ENCODE results near the gene GALK2. TPM values are rescaled to one million over a fixed set of nuclear protein-coding genes. Genes with fewer than 3 reads are reported as not detected.
"Not testable (repeated sequence)": the region's sequence is repeated elsewhere in the genome, so short reads cannot be mapped to it uniquely, and the experiment has no call there.

The GALK2 gene
- total RNA-seq, 2 experiments from 2014 or later, result 23.1 to 24.6 TPM

- no peaks in the 10 kb centered on the region for H3K9me3 Mint-ChIP-seq (ENCODE audit: insufficient read depth)
- peak overlapping the region; percentile 90 for H3K4me3 Mint-ChIP-seq
- ATAC-seq, result no peak
- no peaks in the 10 kb centered on the region for H3K27me3 Mint-ChIP-seq (ENCODE audit: low read depth)
- H3K36me3 Mint-ChIP-seq (ENCODE audit: low read depth), result peaks cover 19% of the 10 kb centered on the region
- H3K4me1 Mint-ChIP-seq (ENCODE audit: low read depth), result peaks cover 32% of the 10 kb centered on the region
- CTCF ChIA-PET, result no interaction called here
- no peak overlapping the region for H3K27ac Mint-ChIP-seq
- POLR2A ChIA-PET, result no interaction called here
- DNase-seq, result no peak
These were observed 1.7 kb downstream of the GALK2 start for GRCh38 chr15:49171790-49172189.

- Mint-ChIP-seq H3K4me3 (no peak overlapping the region), H3K36me3 (ENCODE audit: low read depth) (peaks cover 21% of the 10 kb centered on the region), H3K4me1 (ENCODE audit: low read depth) (peaks cover 25% of the 10 kb centered on the region), H3K27ac (peak overlapping the region; percentile 15), H3K9me3 (ENCODE audit: insufficient read depth) (no peaks in the 10 kb centered on the region), H3K27me3 (ENCODE audit: low read depth) (no peaks in the 10 kb centered on the region)
- POLR2A ChIA-PET, result interaction anchor here (0.5 to 0.8 kb wide), 2 partner anchors 365 to 936 kb away, joined by 3 to 4 read pairs; no protein-coding TSS in a partner anchor
- no peak for ATAC-seq
- no peak for DNase-seq
- CTCF ChIA-PET, result interaction anchor here (1.0 kb wide), 1 partner anchor 247 kb away, joined by 4 read pairs; no protein-coding TSS in a partner anchor
These were observed 4.9 kb downstream of the GALK2 start for GRCh38 chr15:49174902-49175301.

GRCh38 chr15:49175582-49176397, 5.7 kb downstream of the GALK2 start:
- H3K4me3 Mint-ChIP-seq; ATAC-seq; CTCF ChIA-PET; H3K27me3 Mint-ChIP-seq (ENCODE audit: low read depth); H3K27ac Mint-ChIP-seq; DNase-seq; H3K9me3 Mint-ChIP-seq (ENCODE audit: insufficient read depth): not testable (repeated sequence)
- POLR2A ChIA-PET, result interaction anchor here (0.5 to 0.8 kb wide), 2 partner anchors 366 to 935 kb away, joined by 3 to 4 read pairs; no protein-coding TSS in a partner anchor
- H3K36me3 Mint-ChIP-seq (ENCODE audit: low read depth), result peaks cover 18% of the 10 kb centered on the region
- peaks cover 23% of the 10 kb centered on the region for H3K4me1 Mint-ChIP-seq (ENCODE audit: low read depth)

- Mint-ChIP-seq H3K9me3 (ENCODE audit: insufficient read depth) (no peaks in the 10 kb centered on the region), H3K36me3 (ENCODE audit: low read depth) (peaks cover 17% of the 10 kb centered on the region), H3K4me3 (no peak overlapping the region), H3K27ac (no peak overlapping the region), H3K27me3 (ENCODE audit: low read depth) (no peaks in the 10 kb centered on the region), H3K4me1 (ENCODE audit: low read depth) (peaks cover 4% of the 10 kb centered on the region)
- ATAC-seq (no peak), DNase-seq (no peak)
- CTCF ChIA-PET, result no interaction called here
- POLR2A ChIA-PET, result no interaction called here
These were observed 8.4 kb downstream of the GALK2 start for GRCh38 chr15:49178497-49178896.

GRCh38 chr15:49179433-49180190, 9.6 kb downstream of the GALK2 start:
- Mint-ChIP-seq H3K4me3 (no peak overlapping the region), H3K27ac (no peak overlapping the region), H3K4me1 (ENCODE audit: low read depth) (peaks cover 9% of the 10 kb centered on the region), H3K27me3 (ENCODE audit: low read depth) (no peaks in the 10 kb centered on the region), H3K36me3 (ENCODE audit: low read depth) (peaks cover 19% of the 10 kb centered on the region), H3K9me3 (ENCODE audit: insufficient read depth) (no peaks in the 10 kb centered on the region)
- DNase-seq, result no peak
- ChIA-PET POLR2A (no interaction called here), CTCF (interaction anchor here (1.0 kb wide), 1 partner anchor 243 kb away, joined by 3 read pairs; the partner anchor contains the start of gene FGF7)
- no peak for ATAC-seq

GRCh38 chr15:49182128-49182527, 12.1 kb downstream of the GALK2 start:
- peaks cover 12% of the 10 kb centered on the region for H3K4me1 Mint-ChIP-seq (ENCODE audit: low read depth)
- ChIA-PET CTCF (no interaction called here), POLR2A (no interaction called here)
- no peak for DNase-seq
- no peak for ATAC-seq
- no peaks in the 10 kb centered on the region for H3K27me3 Mint-ChIP-seq (ENCODE audit: low read depth)
- peaks cover 25% of the 10 kb centered on the region for H3K36me3 Mint-ChIP-seq (ENCODE audit: low read depth)
- H3K9me3 Mint-ChIP-seq (ENCODE audit: insufficient read depth), result no peaks in the 10 kb centered on the region
- H3K4me3 Mint-ChIP-seq, result no peak overlapping the region
- H3K27ac Mint-ChIP-seq, result no peak overlapping the region

GRCh38 chr15:49183741-49184140, 13.7 kb downstream of the GALK2 start:
- POLR2A ChIA-PET; ATAC-seq; H3K27me3 Mint-ChIP-seq (ENCODE audit: low read depth): not testable (repeated sequence)

GRCh38 chr15:49185473-49185872, 15.4 kb downstream of the GALK2 start:
- ChIA-PET CTCF (no interaction called here), POLR2A (no interaction called here)
- Mint-ChIP-seq H3K36me3 (ENCODE audit: low read depth) (peaks cover 24% of the 10 kb centered on the region), H3K27me3 (ENCODE audit: low read depth) (no peaks in the 10 kb centered on the region), H3K4me3 (no peak overlapping the region), H3K27ac (no peak overlapping the region), H3K4me1 (ENCODE audit: low read depth) (peaks cover 12% of the 10 kb centered on the region), H3K9me3 (ENCODE audit: insufficient read depth) (no peaks in the 10 kb centered on the region)
- DNase-seq (no peak), ATAC-seq (no peak)

More at GRCh38 chr15:49183741-49184140, 13.7 kb downstream of the GALK2 start:
- H3K27ac Mint-ChIP-seq; CTCF ChIA-PET; DNase-seq; H3K9me3 Mint-ChIP-seq (ENCODE audit: insufficient read depth); H3K4me3 Mint-ChIP-seq: not testable (repeated sequence)
- Mint-ChIP-seq H3K4me1 (ENCODE audit: low read depth) (peaks cover 12% of the 10 kb centered on the region), H3K36me3 (ENCODE audit: low read depth) (peaks cover 24% of the 10 kb centered on the region)

- DNase-seq, result no peak
- Mint-ChIP-seq H3K4me3 (no peak overlapping the region), H3K27me3 (ENCODE audit: low read depth) (no peaks in the 10 kb centered on the region), H3K27ac (no peak overlapping the region), H3K4me1 (ENCODE audit: low read depth) (peaks cover 12% of the 10 kb centered on the region), H3K36me3 (ENCODE audit: low read depth) (peaks cover 19% of the 10 kb centered on the region), H3K9me3 (ENCODE audit: insufficient read depth) (no peaks in the 10 kb centered on the region)
- ChIA-PET POLR2A (no interaction called here), CTCF (no interaction called here)
- no peak for ATAC-seq
These were observed 17.6 kb downstream of the GALK2 start for GRCh38 chr15:49187549-49188245.

GRCh38 chr15:49188933-49189332, 18.9 kb downstream of the GALK2 start:
- H3K36me3 Mint-ChIP-seq (ENCODE audit: low read depth), result peaks cover 17% of the 10 kb centered on the region
- H3K9me3 Mint-ChIP-seq (ENCODE audit: insufficient read depth), result no peaks in the 10 kb centered on the region
- peaks cover 12% of the 10 kb centered on the region for H3K4me1 Mint-ChIP-seq (ENCODE audit: low read depth)
- H3K27ac Mint-ChIP-seq, result no peak overlapping the region
- no peak for ATAC-seq
- CTCF ChIA-PET, result interaction anchor here (0.9 kb wide), 1 partner anchor 46 kb away, joined by 3 read pairs; no protein-coding TSS in a partner anchor
- POLR2A ChIA-PET, result no interaction called here
- H3K27me3 Mint-ChIP-seq (ENCODE audit: low read depth), result no peaks in the 10 kb centered on the region
- H3K4me3 Mint-ChIP-seq, result no peak overlapping the region
- no peak for DNase-seq

- ChIA-PET CTCF (no interaction called here), POLR2A (no interaction called here)
- Mint-ChIP-seq H3K36me3 (ENCODE audit: low read depth) (peaks cover 13% of the 10 kb centered on the region), H3K4me1 (ENCODE audit: low read depth) (peaks cover 8% of the 10 kb centered on the region), H3K27me3 (ENCODE audit: low read depth) (no peaks in the 10 kb centered on the region), H3K4me3 (no peak overlapping the region), H3K27ac (no peak overlapping the region), H3K9me3 (ENCODE audit: insufficient read depth) (no peaks in the 10 kb centered on the region)
- DNase-seq, result no peak
- ATAC-seq, result no peak
These were observed 19.6 kb downstream of the GALK2 start for GRCh38 chr15:49189631-49190030.

GRCh38 chr15:49190586-49190985, 20.5 kb downstream of the GALK2 start:
- ATAC-seq (no peak), DNase-seq (no peak)
- Mint-ChIP-seq H3K4me3 (no peak overlapping the region), H3K27ac (no peak overlapping the region), H3K9me3 (ENCODE audit: insufficient read depth) (no peaks in the 10 kb centered on the region), H3K36me3 (ENCODE audit: low read depth) (peaks cover 9% of the 10 kb centered on the region), H3K27me3 (ENCODE audit: low read depth) (no peaks in the 10 kb centered on the region), H3K4me1 (ENCODE audit: low read depth) (peaks cover 6% of the 10 kb centered on the region)
- ChIA-PET CTCF (no interaction called here), POLR2A (no interaction called here)
